ENCODE measurements around the gene DENND10. TPM values are rescaled to one million over a fixed set of nuclear protein-coding genes. Genes with fewer than 3 reads are reported as not detected.
A peak's percentile ranks its signal among the peaks of the same experiment; 100 is the strongest.
"Not testable (repeated sequence)": the region's sequence is repeated elsewhere in the genome, so short reads cannot be mapped to it uniquely, and the experiment has no call there.

DENND10 gene
- total RNA-seq, 1 experiment from 2014 or later, result 67.3 TPM

- no peak for DNase-seq (ENCODE audit: low read depth)
These were observed 62.7 kb downstream of the DENND10 start for GRCh38 chr10:119166564-119166963.

- DNase-seq (ENCODE audit: low read depth), result no peak
These were observed 63.1 kb downstream of the DENND10 start for GRCh38 chr10:119167041-119167440.

- no peak for DNase-seq (ENCODE audit: low read depth)
These were observed 70.2 kb downstream of the DENND10 start for GRCh38 chr10:119174109-119174508.

- peak; percentile 20 for DNase-seq (ENCODE audit: low read depth)
These were observed 72.3 kb downstream of the DENND10 start for GRCh38 chr10:119176166-119176565.

- DNase-seq (ENCODE audit: low read depth), result no peak
These were observed 73.9 kb downstream of the DENND10 start for GRCh38 chr10:119177708-119178371.

- DNase-seq (ENCODE audit: low read depth), result peak; percentile 86
These were observed 74.6 kb downstream of the DENND10 start, which contains the start of gene PRDX3 for GRCh38 chr10:119178372-119179119. Gene PRDX3, minus strand, starts transcription at chr10:119178812. Its CDS starts 22 bp downstream, at chr10:119178790.

GRCh38 chr10:119180850-119181400, 77.0 kb downstream of the DENND10 start:
- DNase-seq (ENCODE audit: low read depth), result not testable (repeated sequence)

GRCh38 chr10:119183664-119184412, 79.9 kb downstream of the DENND10 start:
- DNase-seq (ENCODE audit: low read depth), result no peak

Other genes with a start within 250 kb of the DENND10 start
- gene NANOS1, start 74.4 kb upstream of the DENND10 start, total RNA-seq (2014; rRNA removed), result 0.45 and 0.98 TPM in 2 replicates
- gene EIF3A, start 23.3 kb upstream of the DENND10 start, total RNA-seq (2014; rRNA removed), result 116 and 140 TPM in 2 replicates
- 10.6 and 31.8 TPM in 2 replicates for gene SFXN4, start 61.6 kb downstream of the DENND10 start, total RNA-seq (2014; rRNA removed)
- gene PRDX3, start 74.7 kb downstream of the DENND10 start, total RNA-seq (2014; rRNA removed), result 248 and 297 TPM in 2 replicates
- gene GRK5, start 103.5 kb downstream of the DENND10 start, total RNA-seq (2014; rRNA removed), result 1.5 and 2.4 TPM in 2 replicates

All from LHCN-M2 (cell line).